ENCODE results near the gene MAST4. TPM values are rescaled to one million over a fixed set of nuclear protein-coding genes. Genes with fewer than 3 reads are reported as not detected.

The MAST4 gene
- total and polyA plus RNA-seq, 2 of the 8 experiments (the other 6 are each of a cell fraction or from before 2014, with no cell fraction given), result 1.5 to 2.6 TPM

GRCh38 chr5:67215519-67216471 is 619.6 kb downstream of the MAST4 start:
- WGBS, 2 experiments (ENCODE audit: extremely low coverage in 1 of 2, insufficient coverage in 1 of 2, insufficient read length in 1 of 2, insufficient replicate concordance in 2 of 2, low coverage in 1 of 2, low lambda C conversion rate in 2 of 2, missing lambda C conversion rate in 1 of 2), result 92% methylated on average over 19 of the region's 19 CpGs; no CpG with 5 or more reads in 1 of the 2 experiments
- H3K23me2 ChIP-seq (ENCODE audit: low read depth, low read length), result peaks cover 2% of the 10 kb centered on the region; the same call in 1 of the 2 replicates
- no peak overlapping the region for H4K5ac ChIP-seq (ENCODE audit: insufficient read length, low read depth, low read length)
- H3K79me2 ChIP-seq (ENCODE audit: control insufficient read depth in 1 of 2, insufficient read depth in 2 of 2, low read length in 2 of 2), result no peaks in the 10 kb centered on the region
- H2AK5ac ChIP-seq (ENCODE audit: low read depth, low read length), result no peak overlapping the region
- POLR2A ChIA-PET (ENCODE audit: partially characterized antibody), result no interaction called here
- FAIRE-seq, result no peak
- H4K20me1 ChIP-seq (replicated peaks in 1 of 2; ENCODE audit: control insufficient read depth in 1 of 2, insufficient read depth in 2 of 2, low read length in 2 of 2), result no peaks in the 10 kb centered on the region
- CTCF ChIA-PET (ENCODE audit: partially characterized antibody), result interaction anchor here (1.0 to 1.4 kb wide), 3 partner anchors 29 to 57 kb away, joined by 3 to 5 read pairs (median 3); no protein-coding TSS in a partner anchor
- H3K56ac ChIP-seq (replicated peaks; ENCODE audit: insufficient read length, low read depth, low read length), result no peak overlapping the region
- H3K27me3 ChIP-seq (replicated peaks in 1 of 4; ENCODE audit: control insufficient read depth in 3 of 4, extremely low read depth in 1 of 4, insufficient read depth in 3 of 4, low read length in 3 of 4), result no peaks in the 10 kb centered on the region
- DNase-seq (ENCODE audit: low read depth in 1 of 2, low spot score in 2 of 2), result no peak
- H2BK5ac ChIP-seq (ENCODE audit: low read depth, low read length), result no peak overlapping the region
- no peak overlapping the region; the same call in 1 of the 2 replicates for H4K8ac ChIP-seq (ENCODE audit: extremely low read depth, insufficient read depth, low read length)
- no peak overlapping the region for H3K14ac ChIP-seq (ENCODE audit: insufficient read length)
- 0 out of 2 replicates have a peak overlapping the region, but pooled peaks have one; percentile 18 for H2AFZ ChIP-seq (ENCODE audit: low read length)
- no peaks in the 10 kb centered on the region for H3K36me3 ChIP-seq (ENCODE audit: control insufficient read depth in 2 of 4, insufficient read depth in 4 of 4, low read length in 3 of 4)
- H3K4me3 ChIP-seq (ENCODE audit: extremely low read depth in 1 of 4, insufficient read depth in 2 of 4, low read depth in 3 of 4, low read length in 4 of 4), result no peak overlapping the region
- no peak overlapping the region for H3K9ac ChIP-seq (replicated peaks in 1 of 4; ENCODE audit: extremely low read depth in 1 of 4, low read depth in 3 of 4, low read length in 3 of 4)
- H2BK12ac ChIP-seq (ENCODE audit: low read depth, low read length), result no peak overlapping the region; the same call in 1 of the 2 replicates
- no peak overlapping the region for H3K27ac ChIP-seq (ENCODE audit: low read depth, low read length)
- no peak overlapping the region for H3K18ac ChIP-seq (ENCODE audit: extremely low read depth, low read length)
- TF ChIP-seq CBX8 (IDR thresholded peaks at IDR 0.05; ENCODE audit: borderline replicate concordance, low read depth, low read length) (no peak), KDM4A (IDR thresholded peaks at IDR 0.05; ENCODE audit: low read depth, low read length, severe bottlenecking) (no peak)
- peak overlapping the region; percentile 23 for H4K91ac ChIP-seq (replicated peaks; ENCODE audit: insufficient read length, low read length)
- H3K9me3 ChIP-seq (ENCODE audit: insufficient read depth in 2 of 2, low read depth in 1 of 2, low read length in 1 of 2), result no peaks in the 10 kb centered on the region
- H2BK20ac ChIP-seq (ENCODE audit: low read length), result 0 out of 2 replicates have a peak overlapping the region, but pooled peaks have one; percentile 48
- no peak overlapping the region for H3K23ac ChIP-seq (ENCODE audit: insufficient read length)
- no peak overlapping the region for H3K4me2 ChIP-seq (ENCODE audit: insufficient read depth in 1 of 2, low read depth in 2 of 2, low read length in 2 of 2)
- H2BK15ac ChIP-seq (ENCODE audit: low read length), result no peak overlapping the region
- no peak overlapping the region for H3K4ac ChIP-seq (replicated peaks; ENCODE audit: insufficient read length, low read depth, low read length)
- H3K79me1 ChIP-seq (ENCODE audit: low read depth, low read length), result no peaks in the 10 kb centered on the region
- H2BK120ac ChIP-seq (replicated peaks; ENCODE audit: low read depth, low read length), result no peak overlapping the region
- H3K4me1 ChIP-seq (replicated peaks in 1 of 4; ENCODE audit: control insufficient read depth in 3 of 4, insufficient read depth in 4 of 4, low read length in 3 of 4), result no peaks in the 10 kb centered on the region

Data from H1 (cell line).